Stromal cell of bone marrow (primary cell): ENCODE measurements around the gene ANKRD60.

Source experiments
- DNase-seq: peaks from one replicate; pipeline ENCODE4 v3.0.0-alpha.2; 2012; ENCODE audit warnings: low read depth

ANKRD60 gene

DNA sequence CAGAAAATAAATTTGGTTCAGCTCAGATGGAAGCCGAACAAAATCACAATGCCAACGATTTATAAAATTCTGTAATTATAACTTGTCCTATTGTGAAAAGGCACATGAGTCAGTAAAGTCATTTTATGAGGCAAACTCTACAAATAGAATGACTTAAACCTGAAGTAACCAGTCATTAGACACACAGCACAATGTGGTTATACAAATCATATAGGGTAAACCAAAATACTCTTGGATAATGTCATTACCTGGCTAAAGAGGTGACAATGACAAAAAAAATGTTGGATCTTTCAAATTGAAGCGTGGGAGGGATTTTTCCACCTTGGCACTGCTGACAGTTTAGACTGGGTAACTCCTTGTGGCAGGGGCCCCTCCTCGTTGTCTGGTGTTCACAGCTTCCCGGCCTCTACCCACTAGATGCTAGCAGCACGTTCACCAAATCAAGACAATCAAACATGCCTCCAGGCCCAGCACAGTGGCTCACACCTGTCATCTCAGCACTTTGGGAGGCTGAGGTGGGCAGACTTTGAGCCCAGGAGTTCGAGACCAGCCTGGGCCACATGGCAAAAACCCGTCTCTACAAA, 5.0 kb downstream of the ANKRD60 start:
- DNase-seq = no peak

DNA sequence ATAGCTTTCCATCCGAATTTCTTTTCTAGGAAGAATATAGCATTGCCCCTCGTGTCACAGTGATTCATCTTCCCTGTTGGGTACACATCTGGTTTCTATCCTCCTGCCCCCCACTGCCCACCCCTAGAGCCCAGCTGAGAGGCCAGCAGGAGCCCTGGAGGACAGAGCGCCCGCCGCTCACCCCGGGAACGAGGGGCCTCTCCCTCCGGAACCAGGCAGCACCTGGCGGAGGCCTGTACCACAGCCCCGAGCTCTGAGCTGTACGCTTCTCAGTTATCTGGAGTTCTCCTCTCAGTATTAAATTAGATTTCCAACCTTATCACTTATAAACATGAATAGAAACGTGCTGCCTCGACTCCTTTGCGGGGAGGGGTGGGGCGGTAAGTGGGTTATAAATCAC, 6.0 kb downstream of the ANKRD60 start:
- no peak for DNase-seq

DNA sequence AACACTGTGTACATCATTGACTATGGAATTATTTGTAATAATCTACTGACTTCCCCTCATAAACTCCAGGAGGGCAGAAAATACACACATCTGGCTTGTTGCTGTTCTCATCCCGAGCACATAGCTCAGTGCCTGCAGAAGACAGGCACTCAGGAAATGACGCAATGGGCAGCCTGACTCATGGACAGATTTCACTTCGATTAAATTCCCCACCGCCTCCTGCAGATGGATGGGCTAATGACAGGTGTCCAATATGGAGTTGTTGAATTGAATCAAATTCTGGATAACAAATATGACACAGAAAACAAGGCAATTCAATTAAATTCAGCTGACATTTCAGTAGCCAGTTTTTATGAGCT, 9.1 kb downstream of the ANKRD60 start:
- DNase-seq = no peak

DNA sequence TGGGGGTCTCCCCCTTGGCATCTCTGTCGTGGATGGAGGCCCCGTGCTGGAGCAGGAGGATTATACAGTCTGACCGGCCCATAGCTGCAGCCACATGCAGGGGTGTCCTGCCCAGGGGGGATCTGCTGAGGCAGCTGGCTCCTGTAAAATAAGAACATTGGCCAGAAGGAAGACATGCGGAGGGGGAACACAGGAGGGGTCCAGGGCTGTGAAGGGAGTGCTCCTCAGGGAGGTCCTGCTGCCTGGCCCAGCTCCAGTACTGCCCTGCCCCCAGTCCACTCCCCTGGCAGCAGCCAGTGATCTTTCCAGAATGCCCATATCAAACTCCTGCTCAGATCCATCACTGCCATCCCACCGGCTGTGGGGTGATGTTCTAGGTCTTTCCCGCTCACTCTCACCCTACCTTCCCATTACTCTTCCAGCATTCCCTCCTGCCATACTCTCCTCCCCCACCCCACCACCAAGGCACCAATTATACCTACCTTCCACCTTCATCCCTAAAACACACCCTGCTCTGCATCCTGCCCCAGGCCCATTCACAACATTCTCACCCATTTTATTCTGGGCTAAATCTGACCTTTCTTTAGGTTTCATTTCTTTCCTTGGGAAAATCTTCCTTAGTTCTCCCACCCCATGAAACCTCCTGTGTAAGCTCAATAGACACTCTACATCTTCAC, 9.7 kb downstream of the ANKRD60 start:
- DNase-seq = no peak

DNA sequence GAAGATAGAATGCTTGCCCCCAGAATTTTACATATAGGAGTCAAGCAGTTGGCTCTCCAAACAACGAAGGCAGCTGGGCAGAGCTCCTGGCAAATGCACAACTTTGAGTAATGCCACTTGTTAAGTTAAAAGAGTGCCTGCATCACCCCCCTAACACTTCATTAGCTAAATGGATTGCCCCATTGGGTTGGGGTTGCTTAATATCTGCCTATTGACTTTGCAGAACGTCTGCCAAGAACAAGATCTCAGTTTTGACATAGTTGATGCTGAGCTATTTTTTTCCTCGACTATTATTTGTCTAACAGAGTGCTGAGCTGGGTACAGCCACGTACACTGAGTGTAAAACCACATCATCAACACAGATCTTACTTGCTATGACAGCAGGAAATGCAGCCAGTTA, 12.1 kb downstream of the ANKRD60 start:
- no peak for DNase-seq

DNA sequence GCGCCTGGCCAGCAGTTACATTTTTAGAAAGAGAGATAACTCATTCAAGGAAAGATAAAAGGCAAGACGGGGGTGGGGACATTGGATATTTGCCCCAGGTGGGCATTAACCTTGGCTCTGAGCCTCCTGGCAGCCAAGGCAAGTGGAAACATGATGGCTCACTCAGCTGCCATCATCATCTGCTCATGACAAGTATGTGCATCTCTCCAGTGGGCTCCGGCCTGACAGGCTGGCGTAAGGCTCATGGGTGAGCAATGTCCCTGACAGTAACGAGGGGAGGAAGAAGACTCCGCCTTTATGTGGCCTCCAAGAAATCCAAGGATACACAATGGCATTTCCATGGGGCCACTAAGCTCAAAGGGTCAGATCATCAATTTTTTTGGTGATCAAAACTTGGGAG, 13.3 kb downstream of the ANKRD60 start:
- DNase-seq = no peak

GRCh38 chr20:58214310-58214709, 14.1 kb downstream of the ANKRD60 start:
- no peak for DNase-seq

DNA sequence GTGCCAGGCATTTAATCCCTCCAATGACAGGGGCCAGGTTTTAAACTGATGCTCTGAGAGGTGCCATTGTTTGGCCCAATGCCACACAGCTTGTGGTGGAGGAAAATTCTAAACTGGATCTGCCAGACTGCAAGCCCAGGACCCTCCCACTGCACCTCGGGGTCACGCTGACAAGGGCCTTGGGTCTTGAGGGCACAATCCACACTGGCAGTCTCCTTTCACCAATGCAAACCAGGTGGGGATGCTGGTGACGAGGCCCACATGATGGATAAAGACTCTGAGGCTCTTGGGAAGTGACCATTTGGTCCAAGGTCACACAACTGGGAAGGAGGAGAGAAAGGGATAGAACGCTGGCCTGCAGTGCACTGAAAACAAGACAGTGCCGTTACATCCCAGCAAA, 14.7 kb downstream of the ANKRD60 start:
- no peak for DNase-seq

DNA sequence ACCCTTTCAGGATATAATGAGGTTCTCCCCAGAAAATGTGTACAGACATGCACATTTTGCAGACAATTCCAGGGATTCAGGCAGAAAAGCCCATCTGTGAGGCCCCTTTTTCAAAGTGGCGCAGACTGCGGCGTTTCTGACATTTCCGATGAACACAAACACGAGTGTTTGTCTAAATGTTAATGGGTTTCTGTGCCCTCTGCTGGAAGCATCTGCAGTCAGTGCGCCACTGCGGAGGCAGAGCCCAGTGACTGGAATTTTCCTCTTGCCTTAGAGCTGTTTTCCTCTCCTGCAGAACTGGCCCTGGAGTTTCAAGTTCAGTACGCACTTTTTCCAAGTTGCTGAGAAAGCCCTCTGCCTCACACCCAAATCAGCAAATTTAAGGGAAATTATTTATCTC, 15.3 kb downstream of the ANKRD60 start:
- DNase-seq = no peak

DNA sequence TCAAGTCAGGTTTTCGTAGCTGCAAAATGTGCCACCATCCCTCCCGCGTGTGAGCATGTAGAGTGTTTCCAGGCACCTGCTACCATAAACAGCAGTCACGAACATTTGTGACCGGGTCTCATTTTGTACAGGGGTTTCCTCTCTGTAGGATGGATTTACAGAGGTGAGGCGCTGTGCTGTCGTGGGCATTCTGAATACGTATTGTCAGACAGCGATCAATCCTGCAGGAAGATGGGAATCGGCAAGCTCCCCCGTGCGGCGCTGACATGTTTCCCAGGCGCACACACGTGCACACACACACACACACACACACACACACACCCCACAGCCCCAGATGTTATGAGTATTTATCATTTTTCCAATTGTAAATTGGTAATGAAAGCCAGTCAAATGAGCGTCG, 15.8 kb downstream of the ANKRD60 start:
- DNase-seq = no peak

DNA sequence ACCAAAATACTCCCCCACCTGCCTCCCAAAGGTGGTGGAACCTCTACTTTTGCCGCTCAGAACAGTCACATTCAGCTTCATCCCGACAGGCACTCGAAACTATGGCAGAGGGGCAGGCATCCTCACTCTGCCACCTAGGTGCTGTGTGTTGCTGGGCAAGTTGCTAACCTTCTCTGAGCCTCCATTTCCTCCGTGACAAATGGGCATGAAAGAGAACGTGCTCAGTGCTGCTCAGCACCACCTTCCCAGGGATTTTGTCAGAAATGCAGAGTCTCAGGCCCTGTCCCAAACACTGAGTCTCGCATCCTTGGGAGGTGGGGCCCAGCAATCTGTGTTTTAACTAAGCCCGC, 18.1 kb downstream of the ANKRD60 start:
- no peak for DNase-seq

DNA sequence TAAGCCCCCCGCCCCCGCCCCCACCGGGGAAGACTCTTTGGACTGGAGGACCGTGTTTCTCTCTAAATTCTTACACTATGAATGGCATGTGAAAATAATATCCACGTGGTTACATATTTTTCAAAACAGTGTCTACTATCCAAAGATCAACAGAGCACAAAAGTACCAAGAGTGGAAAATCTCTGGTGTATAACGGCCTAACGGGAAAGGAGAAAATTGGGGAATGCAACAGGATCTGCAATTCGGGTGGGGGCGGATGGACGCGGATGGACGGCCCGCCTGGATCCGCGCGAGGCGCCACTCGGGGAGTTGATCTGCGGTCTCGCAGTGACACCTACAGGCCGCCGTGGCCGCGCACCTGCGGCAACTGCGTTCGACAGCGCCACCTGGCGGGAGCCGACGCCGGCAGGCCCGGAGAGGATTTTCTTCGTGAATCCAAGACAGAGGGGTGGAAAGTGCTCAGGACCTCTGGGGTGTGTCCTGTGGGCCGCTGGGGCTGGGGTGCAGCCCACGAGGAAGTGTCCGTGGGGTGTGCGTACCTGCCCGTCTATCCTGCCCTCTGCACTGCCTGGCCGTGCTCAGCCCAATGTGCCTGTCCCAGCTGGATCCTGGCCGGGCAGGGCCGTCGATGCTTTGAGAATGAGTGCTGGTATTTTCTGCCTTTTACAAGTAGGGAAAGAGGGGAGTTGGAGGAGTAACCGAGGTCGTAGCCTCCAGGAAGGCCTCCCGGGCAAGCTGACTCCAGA, 18.6 kb downstream of the ANKRD60 start:
- DNase-seq = no peak

DNA sequence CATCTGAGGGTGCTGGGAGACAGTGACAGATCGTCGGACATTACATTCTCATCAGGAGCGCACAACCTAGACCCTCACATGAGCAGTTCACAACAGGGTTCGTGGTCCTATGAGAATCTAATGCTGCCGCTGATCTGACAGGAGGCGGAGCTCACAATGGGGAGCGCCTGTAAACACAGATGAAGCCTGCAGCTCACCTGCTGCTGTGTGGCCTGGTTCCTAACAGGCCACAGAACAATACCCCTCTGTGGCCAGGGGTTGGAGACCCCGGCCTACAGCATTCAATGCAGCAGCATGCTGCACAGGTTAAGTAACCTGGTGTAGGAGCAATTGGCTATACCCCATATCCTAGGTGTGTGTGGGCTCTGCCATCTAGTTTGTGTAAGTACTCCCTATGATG, 19.5 kb downstream of the ANKRD60 start:
- DNase-seq = no peak

GRCh38 chr20:58205850-58206249, 22.6 kb downstream of the ANKRD60 start:
- DNase-seq = no peak

DNA sequence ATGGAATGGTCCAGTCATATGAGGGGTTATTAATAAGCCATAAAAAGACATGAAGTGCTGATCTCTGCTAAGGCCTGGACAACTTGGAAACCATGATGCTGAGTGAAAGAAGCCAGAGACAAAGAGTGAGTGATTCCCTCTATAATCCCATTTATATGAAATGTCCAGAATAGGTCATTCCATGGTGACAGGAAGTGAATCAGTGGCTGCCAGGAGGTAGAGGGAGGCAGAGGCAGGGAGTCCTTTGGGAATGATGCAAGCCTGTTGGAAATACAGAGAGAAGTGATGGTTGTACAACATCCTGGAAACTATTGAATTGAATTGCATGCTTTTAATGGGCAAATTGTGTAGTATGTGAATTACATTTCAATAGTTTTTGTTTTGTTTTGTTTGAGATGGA, 26.4 kb downstream of the ANKRD60 start:
- DNase-seq = no peak

- no peak for DNase-seq
Observed at GRCh38 chr20:58201616-58202015, 26.8 kb downstream of the ANKRD60 start.

DNA sequence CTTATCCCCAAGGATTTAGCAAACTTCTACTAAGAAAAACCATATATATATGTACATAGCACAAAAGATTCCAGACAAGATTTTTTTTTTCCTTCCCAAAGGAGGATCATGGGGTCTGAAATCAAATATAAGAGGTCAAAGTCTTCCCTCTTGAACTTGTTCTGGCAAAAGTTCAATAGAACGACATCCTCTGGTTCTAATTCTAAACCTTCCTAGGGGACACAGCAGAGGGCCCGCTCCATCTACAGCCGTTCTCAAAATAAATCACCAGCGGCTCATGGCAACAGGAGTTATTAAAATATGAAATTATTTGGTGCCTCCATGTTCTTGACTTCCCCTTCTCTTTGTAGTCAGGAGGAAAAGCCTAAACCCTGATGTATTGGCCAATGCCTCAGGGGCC, 29.0 kb downstream of the ANKRD60 start:
- no peak for DNase-seq

DNA sequence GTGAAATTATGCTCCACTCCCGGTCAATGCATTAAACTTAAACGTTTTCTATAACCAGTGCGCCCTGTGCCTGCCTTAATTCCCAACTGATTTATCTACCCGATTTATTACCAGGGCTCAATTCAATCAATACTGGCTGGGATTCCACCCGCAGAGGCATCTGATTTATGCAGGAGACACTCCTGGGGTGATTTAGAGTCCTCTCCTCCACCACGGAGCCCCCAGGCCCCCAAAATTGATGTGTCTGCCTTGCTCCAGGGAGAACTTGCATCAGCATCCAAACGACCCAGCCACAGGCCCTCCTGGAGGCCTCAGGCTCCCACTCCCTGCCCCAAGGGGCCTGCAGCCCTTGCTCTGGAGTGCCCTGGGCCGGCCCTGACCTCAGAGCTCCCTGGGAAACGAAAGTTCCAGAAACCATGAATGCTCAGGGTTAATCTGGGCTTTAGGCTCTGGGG, 29.5 kb downstream of the ANKRD60 start:
- no peak for DNase-seq

- no peak for DNase-seq
Observed at GRCh38 chr20:58198384-58198783, 30.1 kb downstream of the ANKRD60 start.

DNA sequence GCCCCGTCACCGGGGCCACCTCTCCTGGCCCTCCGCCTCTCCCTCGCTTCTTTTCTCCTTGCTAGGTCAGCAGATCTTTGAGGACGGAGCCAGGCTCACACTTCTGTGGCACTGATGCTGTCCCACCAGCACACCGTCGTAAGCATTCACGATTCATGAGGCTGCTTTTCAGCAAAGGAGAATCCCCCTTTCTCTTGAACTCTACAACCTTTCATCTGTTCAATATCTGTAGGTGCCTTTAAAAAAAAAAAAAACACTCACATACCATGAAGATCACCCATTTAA, 31.3 kb downstream of the ANKRD60 start:
- no peak for DNase-seq

GRCh38 chr20:58196402-58197184, 31.9 kb downstream of the ANKRD60 start:
- no peak for DNase-seq

GRCh38 chr20:58195047-58195446, 33.4 kb downstream of the ANKRD60 start:
- DNase-seq = no peak

- DNase-seq = no peak
Observed at GRCh38 chr20:58194175-58194791, 34.2 kb downstream of the ANKRD60 start.
